Mesenchymal stem cell (in vitro differentiated cells and primary cell): ENCODE results near the gene PBX1.

Experiments used
- DNase-seq: peaks from one replicate; pipeline ENCODE4 v3.0.0-alpha.2; 2013
- H2AFZ ChIP-seq: one replicate; pipeline ENCODE4 v1.6.1; 2013; ENCODE audit warnings: low read depth, mild to moderate bottlenecking, control low read depth, inconsistent platforms, low read length, moderate library complexity
- H2AK5ac ChIP-seq: 2 replicates; pipeline ENCODE4 v1.6.1; 2013; ENCODE audit warnings: low read length, moderate library complexity, mild to moderate bottlenecking, inconsistent platforms; ENCODE audit not compliant: severe bottlenecking
- H2BK120ac ChIP-seq: one replicate; pipeline ENCODE4 v1.6.1; 2013; ENCODE audit warnings: low read depth, mild to moderate bottlenecking, inconsistent platforms, low read length, moderate library complexity
- H2BK12ac ChIP-seq, 2 experiments: one replicate each; pipeline ENCODE4 v1.6.1; 2013; ENCODE audit warnings: inconsistent platforms in 2 of 2, low read length in 2 of 2, mild to moderate bottlenecking in 2 of 2, moderate library complexity in 2 of 2, control low read depth in 1 of 2
- H2BK15ac ChIP-seq: one replicate; pipeline ENCODE4 v1.6.1; 2013; ENCODE audit warnings: mild to moderate bottlenecking, low read depth, inconsistent platforms; ENCODE audit not compliant: poor library complexity, severe bottlenecking
- H2BK5ac ChIP-seq: 2 replicates; pipeline ENCODE4 v1.6.1; 2013; ENCODE audit warnings: low read depth, mild to moderate bottlenecking, low read length, control low read depth, inconsistent platforms; ENCODE audit not compliant: poor library complexity, severe bottlenecking
- H3K14ac ChIP-seq, 2 experiments: one replicate each; pipeline ENCODE4 v1.6.1; 2013; ENCODE audit warnings: inconsistent platforms in 2 of 2, low read length in 2 of 2, control low read depth in 1 of 2, mild to moderate bottlenecking in 1 of 2, moderate library complexity in 1 of 2
- H3K18ac ChIP-seq, 2 experiments: one replicate each; pipeline ENCODE4 v1.6.1; 2013; ENCODE audit warnings: inconsistent platforms in 2 of 2, low read length in 2 of 2, control low read depth in 1 of 2, low read depth in 1 of 2, mild to moderate bottlenecking in 1 of 2
- H3K23ac ChIP-seq, 2 experiments: one replicate each; pipeline ENCODE4 v1.6.1; 2013; ENCODE audit warnings: inconsistent platforms in 2 of 2, low read length in 2 of 2, mild to moderate bottlenecking in 2 of 2, moderate library complexity in 2 of 2, control low read depth in 1 of 2
- H3K27ac ChIP-seq: 2 replicates; pipeline ENCODE4 v1.5.1; 2013; ENCODE audit warnings: mild to moderate bottlenecking, moderate library complexity, low read length, control low read depth, inconsistent platforms; ENCODE audit not compliant: poor library complexity, severe bottlenecking
- H3K27me3 ChIP-seq, 2 experiments: 2 replicates each; pipeline versions ENCODE4 v1.6.1 to v1.7.0; 2013; ENCODE audit warnings: low read length in 2 of 2, mild to moderate bottlenecking in 2 of 2, moderate library complexity in 2 of 2, control low read depth in 1 of 2, inconsistent platforms in 1 of 2; ENCODE audit not compliant: control insufficient read depth in 1 of 2, insufficient read depth in 1 of 2
- H3K36me3 ChIP-seq, 2 experiments: 2 replicates each; pipeline versions ENCODE4 v1.6.1 to v1.7.0; 2013; ENCODE audit warnings: low read length in 2 of 2, control low read depth in 1 of 2, inconsistent platforms in 1 of 2, low read depth in 1 of 2, mild to moderate bottlenecking in 1 of 2; ENCODE audit not compliant: insufficient read depth in 2 of 2, control insufficient read depth in 1 of 2
- H3K4ac ChIP-seq, 2 experiments: one replicate each; pipeline ENCODE4 v1.6.1; 2013; ENCODE audit warnings: inconsistent platforms in 2 of 2, low read length in 2 of 2, mild to moderate bottlenecking in 2 of 2, moderate library complexity in 2 of 2, control low read depth in 1 of 2, low read depth in 1 of 2
- H3K4me1 ChIP-seq: 2 replicates; pipeline ENCODE4 v1.6.1; 2013; ENCODE audit warnings: low read depth, low read length, control low read depth; ENCODE audit not compliant: control insufficient read depth, insufficient read depth
- H3K4me2 ChIP-seq: 2 replicates; pipeline ENCODE4 v1.6.1; 2013; ENCODE audit warnings: low read length, mild to moderate bottlenecking, inconsistent platforms; ENCODE audit not compliant: poor library complexity, severe bottlenecking
- H3K4me3 ChIP-seq, 2 experiments: 2 replicates each; pipeline versions ENCODE4 v1.5.1 to v1.7.0; 2013; ENCODE audit warnings: low read length in 2 of 2, mild to moderate bottlenecking in 2 of 2, control low read depth in 1 of 2, low read depth in 1 of 2; ENCODE audit not compliant: insufficient read depth in 1 of 2
- H3K79me1 ChIP-seq: replicated peaks from 2 replicates; pipeline ENCODE4 v1.6.1; 2013; ENCODE audit warnings: mild to moderate bottlenecking, control low read depth, low read length, inconsistent platforms; ENCODE audit not compliant: poor library complexity, severe bottlenecking
- H3K9ac ChIP-seq: 2 replicates; pipeline ENCODE4 v1.7.0; 2013; ENCODE audit warnings: mild to moderate bottlenecking, low read length, moderate library complexity
- H3K9me3 ChIP-seq: 2 replicates; pipeline ENCODE4 v1.7.0; 2013; ENCODE audit warnings: mild to moderate bottlenecking, low read length; ENCODE audit not compliant: control insufficient read depth
- H4K8ac ChIP-seq: one replicate; pipeline ENCODE4 v1.6.1; 2013; ENCODE audit warnings: inconsistent platforms, mild to moderate bottlenecking, low read length, moderate library complexity
- H4K91ac ChIP-seq: one replicate; pipeline ENCODE4 v1.6.1; 2013; ENCODE audit warnings: mild to moderate bottlenecking, low read length, inconsistent platforms
- WGBS: methylation state at CpG from one replicate; pipeline ENCODE4 v1.1.7; 2013; ENCODE audit warnings: mixed read lengths; 5-methylcytosine and 5-hydroxymethylcytosine counted together

PBX1 gene

GRCh38 chr1:164609089-164609488, 50.1 kb downstream of the PBX1 start:
- H4K91ac ChIP-seq, result no peak overlapping the region
- no peak overlapping the region for H2BK15ac ChIP-seq
- H3K4me1 ChIP-seq, result peaks cover 20% of the 10 kb centered on the region
- peak overlapping the region; percentile 27 for H3K9ac ChIP-seq
- no peak overlapping the region for H2AFZ ChIP-seq
- H2BK120ac ChIP-seq, result no peak overlapping the region
- no peak overlapping the region for H3K23ac ChIP-seq
- no peak overlapping the region for H3K4me3 ChIP-seq
- no peak overlapping the region for H3K4me2 ChIP-seq
- DNase-seq, result no peak
- no peak overlapping the region for H3K14ac ChIP-seq
- H3K79me1 ChIP-seq, result peaks cover 5% of the 10 kb centered on the region
- no peak overlapping the region for H3K18ac ChIP-seq
- H2BK5ac ChIP-seq, result no peak overlapping the region
- H2AK5ac ChIP-seq, result peak overlapping the region; percentile 14
- peaks cover 0 to 3% of the 10 kb centered on the region in 2 experiments for H3K36me3 ChIP-seq
- no peak overlapping the region for H3K4ac ChIP-seq
- H3K9me3 ChIP-seq, result no peaks in the 10 kb centered on the region
- H2BK12ac ChIP-seq, result no peak overlapping the region
- no peak overlapping the region for H4K8ac ChIP-seq
- WGBS, result 74% methylated on average over 3 of the region's 3 CpGs
- peak overlapping the region; percentile 28 for H3K27ac ChIP-seq
- H3K27me3 ChIP-seq, result no peaks in the 10 kb centered on the region

- Histone ChIP-seq H3K27me3 (no peaks in the 10 kb centered on the region), H3K4me3 (no peak overlapping the region), H3K9ac (no peak overlapping the region), H2BK12ac (peak overlapping the region in 1 of 2 experiments; percentile 61), H3K14ac (no peak overlapping the region), H4K91ac (no peak overlapping the region), H2AFZ (no peak overlapping the region), H3K4ac (no peak overlapping the region), H2AK5ac (peak overlapping the region; percentile 89), H2BK120ac (no peak overlapping the region), H3K4me1 (peaks cover 17% of the 10 kb centered on the region), H3K27ac (no peak overlapping the region), H3K18ac (no peak overlapping the region), H3K9me3 (no peaks in the 10 kb centered on the region), H3K23ac (no peak overlapping the region), H4K8ac (peak overlapping the region; percentile 39), H3K79me1 (peaks cover 6% of the 10 kb centered on the region), H2BK15ac (no peak overlapping the region), H3K36me3 (peaks cover 0 to 6% of the 10 kb centered on the region in 2 experiments), H2BK5ac (no peak overlapping the region), H3K4me2 (no peak overlapping the region)
- WGBS, result 96% methylated on average over 3 of the region's 3 CpGs
- no peak for DNase-seq
Observed at GRCh38 chr1:164610538-164611222, 51.7 kb downstream of the PBX1 start.

GRCh38 chr1:164611754-164612642, 53.0 kb downstream of the PBX1 start:
- no peaks in the 10 kb centered on the region for H3K9me3 ChIP-seq
- peak overlapping the region; percentile 78 for H3K27ac ChIP-seq
- DNase-seq, result peak; percentile 43
- H3K4me1 ChIP-seq, result peaks cover 16% of the 10 kb centered on the region
- H3K4ac ChIP-seq, result no peak overlapping the region
- no peak overlapping the region for H2BK120ac ChIP-seq
- H3K4me3 ChIP-seq, result no peak overlapping the region
- H3K4me2 ChIP-seq, result peak overlapping the region; percentile 45
- no peak overlapping the region for H4K8ac ChIP-seq
- H3K79me1 ChIP-seq, result peaks cover 5% of the 10 kb centered on the region
- no peak overlapping the region for H2BK12ac ChIP-seq
- no peak overlapping the region for H3K23ac ChIP-seq
- 68% methylated on average over 7 of the region's 11 CpGs for WGBS
- H2AFZ ChIP-seq, result no peak overlapping the region
- H2BK5ac ChIP-seq, result peak overlapping the region; percentile 35
- H3K9ac ChIP-seq, result no peak overlapping the region
- peak overlapping the region; percentile 79 for H2AK5ac ChIP-seq
- H3K18ac ChIP-seq, result no peak overlapping the region
- peaks cover 0 to 8% of the 10 kb centered on the region in 2 experiments for H3K36me3 ChIP-seq
- H2BK15ac ChIP-seq, result no peak overlapping the region
- no peak overlapping the region for H4K91ac ChIP-seq
- H3K14ac ChIP-seq, result no peak overlapping the region
- no peaks in the 10 kb centered on the region for H3K27me3 ChIP-seq

- Histone ChIP-seq H2AFZ (no peak overlapping the region), H2BK5ac (no peak overlapping the region), H3K36me3 (peaks cover 0 to 8% of the 10 kb centered on the region in 2 experiments), H3K18ac (no peak overlapping the region), H4K91ac (no peak overlapping the region), H4K8ac (no peak overlapping the region), H2BK120ac (no peak overlapping the region), H3K9me3 (no peaks in the 10 kb centered on the region), H3K14ac (no peak overlapping the region), H3K27me3 (no peaks in the 10 kb centered on the region), H2BK15ac (no peak overlapping the region), H3K4me1 (peaks cover 15% of the 10 kb centered on the region), H3K4me3 (no peak overlapping the region), H2AK5ac (peak overlapping the region; percentile 27), H3K79me1 (peaks cover 4% of the 10 kb centered on the region), H2BK12ac (no peak overlapping the region), H3K4me2 (no peak overlapping the region), H3K9ac (no peak overlapping the region), H3K4ac (no peak overlapping the region), H3K23ac (no peak overlapping the region), H3K27ac (no peak overlapping the region)
- no peak for DNase-seq
- WGBS, result 90% methylated on average over 3 of the region's 3 CpGs
Observed at GRCh38 chr1:164613176-164613575, 54.2 kb downstream of the PBX1 start.
